CD4-positive, alpha-beta T cell treated with Interleukin-6 at 100 ng/mL for 8 hours (primary cell): ENCODE results near the gene CACNA1G.

ENCODE experiments used
- DNase-seq: peaks from one replicate; pipeline ENCODE4 v3.0.0-alpha.2; 2020; ENCODE audit warnings: mixed read lengths, low spot score

The CACNA1G gene

GRCh38 chr17:50548831-50549230, 11.7 kb upstream of the CACNA1G start:
- no peak for DNase-seq

- DNase-seq: no peak
Observed at GRCh38 chr17:50549256-50549941, 11.1 kb upstream of the CACNA1G start.

- DNase-seq: no peak
Observed at GRCh38 chr17:50549969-50550368, 10.5 kb upstream of the CACNA1G start.

GRCh38 chr17:50550661-50551432, 9.7 kb upstream of the CACNA1G start:
- DNase-seq: no peak

GRCh38 chr17:50551433-50551815, 9.1 kb upstream of the CACNA1G start:
- DNase-seq: no peak

GRCh38 chr17:50551884-50552283, 8.6 kb upstream of the CACNA1G start:
- no peak for DNase-seq

GRCh38 chr17:50554201-50554600, 6.3 kb upstream of the CACNA1G start:
- no peak for DNase-seq

- DNase-seq: no peak
Observed at GRCh38 chr17:50556803-50557202, 3.7 kb upstream of the CACNA1G start.

- DNase-seq: no peak
Observed at GRCh38 chr17:50557630-50558029, 2.9 kb upstream of the CACNA1G start.

- no peak for DNase-seq
Observed at GRCh38 chr17:50558091-50558490, 2.4 kb upstream of the CACNA1G start.

- DNase-seq: no peak
Observed at GRCh38 chr17:50558581-50558940, 2.0 kb upstream of the CACNA1G start.

- DNase-seq: no peak
Observed at GRCh38 chr17:50558941-50559614, 1.4 kb upstream of the CACNA1G start.

- DNase-seq: no peak
Observed at GRCh38 chr17:50559674-50560184, 786 bp upstream of the CACNA1G start.

- no peak for DNase-seq
Observed at GRCh38 chr17:50560931-50561745, 623 bp downstream of the CACNA1G start.

- no peak for DNase-seq
Observed at GRCh38 chr17:50561746-50562141, 1.2 kb downstream of the CACNA1G start.

- DNase-seq: no peak
Observed at GRCh38 chr17:50562242-50563091, 2.0 kb downstream of the CACNA1G start.

GRCh38 chr17:50563092-50563511, 2.6 kb downstream of the CACNA1G start:
- DNase-seq: no peak

GRCh38 chr17:50564916-50565315, 4.4 kb downstream of the CACNA1G start:
- no peak for DNase-seq

- DNase-seq: no peak
Observed at GRCh38 chr17:50565402-50566350, 5.2 kb downstream of the CACNA1G start.

GRCh38 chr17:50566886-50567285, 6.4 kb downstream of the CACNA1G start:
- DNase-seq: no peak
